ENCODE measurements around the gene C2CD3.

DNA sequence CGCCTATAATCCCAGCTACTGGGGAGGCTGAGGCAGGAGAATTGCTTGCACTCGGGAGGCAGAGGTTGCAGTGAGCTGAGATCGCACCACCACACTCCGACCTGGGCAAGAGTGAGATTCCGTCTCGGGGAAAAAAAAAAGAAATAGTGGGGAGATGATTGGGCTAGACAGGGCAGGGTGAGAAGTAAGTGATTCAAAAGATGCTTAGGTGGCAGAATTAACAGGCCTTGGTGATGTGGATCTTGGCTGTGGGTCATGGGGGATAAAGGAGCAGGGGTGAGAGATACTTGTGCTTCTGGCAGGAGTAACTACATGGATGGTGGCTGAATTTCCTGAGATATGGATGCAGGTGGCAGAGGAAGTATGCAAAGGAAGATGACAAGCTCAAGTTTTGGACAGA is 148.8 kb downstream of the C2CD3 start:
- TF ChIP-seq, protein P1, sequence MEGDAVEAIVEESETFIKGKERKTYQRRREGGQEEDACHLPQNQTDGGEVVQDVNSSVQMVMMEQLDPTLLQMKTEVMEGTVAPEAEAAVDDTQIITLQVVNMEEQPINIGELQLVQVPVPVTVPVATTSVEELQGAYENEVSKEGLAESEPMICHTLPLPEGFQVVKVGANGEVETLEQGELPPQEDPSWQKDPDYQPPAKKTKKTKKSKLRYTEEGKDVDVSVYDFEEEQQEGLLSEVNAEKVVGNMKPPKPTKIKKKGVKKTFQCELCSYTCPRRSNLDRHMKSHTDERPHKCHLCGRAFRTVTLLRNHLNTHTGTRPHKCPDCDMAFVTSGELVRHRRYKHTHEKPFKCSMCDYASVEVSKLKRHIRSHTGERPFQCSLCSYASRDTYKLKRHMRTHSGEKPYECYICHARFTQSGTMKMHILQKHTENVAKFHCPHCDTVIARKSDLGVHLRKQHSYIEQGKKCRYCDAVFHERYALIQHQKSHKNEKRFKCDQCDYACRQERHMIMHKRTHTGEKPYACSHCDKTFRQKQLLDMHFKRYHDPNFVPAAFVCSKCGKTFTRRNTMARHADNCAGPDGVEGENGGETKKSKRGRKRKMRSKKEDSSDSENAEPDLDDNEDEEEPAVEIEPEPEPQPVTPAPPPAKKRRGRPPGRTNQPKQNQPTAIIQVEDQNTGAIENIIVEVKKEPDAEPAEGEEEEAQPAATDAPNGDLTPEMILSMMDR (IDR thresholded peaks at IDR 0.05): no peak
- no peak for TF ChIP-seq POLR2A (IDR thresholded peaks at IDR 0.05)
